ENCODE data around the gene ISLR. TPM values are rescaled to one million over a fixed set of nuclear protein-coding genes. Genes with fewer than 3 reads are reported as not detected.
A peak's percentile ranks its signal among the peaks of the same experiment; 100 is the strongest.

ISLR gene
- total and polyA plus RNA-seq, 2 experiments from 2014 or later: 27.8 to 36.4 TPM

- no peak for TF ChIP-seq EZH2 (IDR thresholded peaks at IDR 0.05; ENCODE audit: borderline replicate concordance)
- no peak for TF ChIP-seq EZH2phosphoT487 (IDR thresholded peaks at IDR 0.05; ENCODE audit: low read depth, severe bottlenecking, unreplicated experiment)
- TF ChIP-seq CTCF (IDR thresholded peaks at IDR 0.05; ENCODE audit: poor library complexity): no peak
- Histone ChIP-seq H3K4me2 (no peak overlapping the region), H2AFZ (no peak overlapping the region), H3K4me3 (no peak overlapping the region), H3K27ac (no peak overlapping the region), H3K36me3 (replicated peaks; ENCODE audit: insufficient read depth, low read depth) (no peaks in the 10 kb centered on the region), H4K20me1 (ENCODE audit: insufficient read depth, poor library complexity, severe bottlenecking) (no peaks in the 10 kb centered on the region), H3K9me2 (replicated peaks; ENCODE audit: insufficient read depth) (no peaks in the 10 kb centered on the region), H3K79me2 (peaks cover 8% of the 10 kb centered on the region), H3K9me3 (ENCODE audit: low read depth) (no peaks in the 10 kb centered on the region), H3K27me3 (no peaks in the 10 kb centered on the region), H3K4me1 (ENCODE audit: insufficient read depth) (peaks cover 58% of the 10 kb centered on the region)
- DNase-seq (ENCODE audit: low spot score): no peak
- WGBS (ENCODE audit: low lambda C conversion rate, missing lambda C conversion rate): 96% methylated on average over 4 of the region's 4 CpGs
Measured at GRCh38 chr15:74205582-74205947, 32.1 kb downstream of the ISLR start.

GRCh38 chr15:74206801-74207281 is 33.3 kb downstream of the ISLR start:
- no peaks in the 10 kb centered on the region for H3K9me3 ChIP-seq (ENCODE audit: low read depth)
- H3K9me2 ChIP-seq (replicated peaks; ENCODE audit: insufficient read depth): no peaks in the 10 kb centered on the region
- peaks cover 45% of the 10 kb centered on the region for H3K4me1 ChIP-seq (ENCODE audit: insufficient read depth)
- H3K27me3 ChIP-seq: no peaks in the 10 kb centered on the region
- peak; percentile 42 for DNase-seq (ENCODE audit: low spot score)
- no peaks in the 10 kb centered on the region for H3K36me3 ChIP-seq (replicated peaks; ENCODE audit: insufficient read depth, low read depth)
- no peak for TF ChIP-seq EZH2phosphoT487 (IDR thresholded peaks at IDR 0.05; ENCODE audit: low read depth, severe bottlenecking, unreplicated experiment)
- TF ChIP-seq CTCF (IDR thresholded peaks at IDR 0.05; ENCODE audit: poor library complexity): no peak
- TF ChIP-seq EZH2 (IDR thresholded peaks at IDR 0.05; ENCODE audit: borderline replicate concordance): no peak
- H3K4me3 ChIP-seq: no peak overlapping the region
- H3K79me2 ChIP-seq: peaks cover 2% of the 10 kb centered on the region
- H3K4me2 ChIP-seq: no peak overlapping the region
- no peaks in the 10 kb centered on the region for H4K20me1 ChIP-seq (ENCODE audit: insufficient read depth, poor library complexity, severe bottlenecking)
- H2AFZ ChIP-seq: no peak overlapping the region
- H3K27ac ChIP-seq: no peak overlapping the region
- 59% methylated on average over 6 of the region's 6 CpGs for WGBS (ENCODE audit: low lambda C conversion rate, missing lambda C conversion rate)

- Histone ChIP-seq H3K4me3 (no peak overlapping the region), H3K27me3 (no peaks in the 10 kb centered on the region), H4K20me1 (ENCODE audit: insufficient read depth, poor library complexity, severe bottlenecking) (no peaks in the 10 kb centered on the region), H3K9me2 (replicated peaks; ENCODE audit: insufficient read depth) (no peaks in the 10 kb centered on the region), H2AFZ (no peak overlapping the region), H3K4me1 (ENCODE audit: insufficient read depth) (peaks cover 36% of the 10 kb centered on the region), H3K27ac (no peak overlapping the region), H3K4me2 (no peak overlapping the region), H3K36me3 (replicated peaks; ENCODE audit: insufficient read depth, low read depth) (no peaks in the 10 kb centered on the region), H3K79me2 (no peaks in the 10 kb centered on the region), H3K9me3 (ENCODE audit: low read depth) (no peaks in the 10 kb centered on the region)
- WGBS (ENCODE audit: low lambda C conversion rate, missing lambda C conversion rate): 85% methylated on average over 16 of the region's 16 CpGs
- no peak for DNase-seq (ENCODE audit: low spot score)
- no peak for TF ChIP-seq EZH2phosphoT487 (IDR thresholded peaks at IDR 0.05; ENCODE audit: low read depth, severe bottlenecking, unreplicated experiment)
- TF ChIP-seq CTCF (IDR thresholded peaks at IDR 0.05; ENCODE audit: poor library complexity): no peak
- TF ChIP-seq EZH2 (IDR thresholded peaks at IDR 0.05; ENCODE audit: borderline replicate concordance): no peak
Measured at GRCh38 chr15:74207652-74208440, 34.3 kb downstream of the ISLR start.
